HEK293 (cell line): ENCODE results near the gene LRP1.

Experiments
- BCL11A ChIP-seq: fragments of 450-650 bp; formaldehyde crosslinking; IDR thresholded peaks from 2 replicates; pipeline ENCODE4 v1.5.1; 2016; ENCODE audit warnings: low read depth, missing biosample characterization, missing genetic modification characterization
- ZBTB20 ChIP-seq: fragments of 450-650 bp; formaldehyde crosslinking; IDR thresholded peaks from 2 replicates; pipeline ENCODE4 v1.5.1; 2016; ENCODE audit warnings: missing biosample characterization, missing genetic modification characterization
- ZNF10 ChIP-seq: fragments of 450-650 bp; formaldehyde crosslinking; IDR thresholded peaks from 2 replicates; pipeline ENCODE4 v1.5.1; 2017; ENCODE audit warnings: missing biosample characterization, missing genetic modification characterization
- ZNF423 ChIP-seq: fragments of 450-650 bp; formaldehyde crosslinking; IDR thresholded peaks from 2 replicates; pipeline ENCODE4 v1.5.1; 2016; ENCODE audit warnings: missing biosample characterization, missing genetic modification characterization
- ZXDB ChIP-seq: fragments of 450-650 bp; formaldehyde crosslinking; IDR thresholded peaks from 2 replicates; pipeline ENCODE4 v1.5.1; 2016; ENCODE audit warnings: missing biosample characterization, missing genetic modification characterization
- TF ChIP-seq, protein P1 (sequence below): fragments of 450-650 bp; formaldehyde crosslinking; IDR thresholded peaks from 2 replicates; pipeline ENCODE4 v1.5.1; 2016; ENCODE audit warnings: missing biosample characterization, missing genetic modification characterization
- TF ChIP-seq, protein P2 (sequence below): fragments of 450-650 bp; formaldehyde crosslinking; IDR thresholded peaks from 2 replicates; pipeline ENCODE4 v1.5.1; 2016; ENCODE audit warnings: missing biosample characterization, missing genetic modification characterization

DNA sequence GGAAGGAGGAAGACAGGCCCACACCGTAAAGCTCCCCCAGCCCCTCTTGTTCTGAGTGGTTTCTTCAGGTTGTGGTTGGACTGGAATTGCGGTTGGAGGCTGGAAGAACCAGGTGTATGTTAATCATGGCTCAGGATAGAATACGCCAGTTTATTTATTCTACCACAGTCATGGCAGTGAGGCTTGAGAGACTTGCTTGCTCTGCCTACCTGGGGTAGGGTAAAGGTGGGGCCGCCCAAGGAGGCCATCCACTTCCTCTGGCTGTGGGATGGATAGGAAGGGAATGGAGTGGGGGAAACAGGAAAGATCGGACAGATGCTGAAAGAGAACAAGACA, 109.3 kb downstream of the LRP1 start:
- TF ChIP-seq, protein P1, sequence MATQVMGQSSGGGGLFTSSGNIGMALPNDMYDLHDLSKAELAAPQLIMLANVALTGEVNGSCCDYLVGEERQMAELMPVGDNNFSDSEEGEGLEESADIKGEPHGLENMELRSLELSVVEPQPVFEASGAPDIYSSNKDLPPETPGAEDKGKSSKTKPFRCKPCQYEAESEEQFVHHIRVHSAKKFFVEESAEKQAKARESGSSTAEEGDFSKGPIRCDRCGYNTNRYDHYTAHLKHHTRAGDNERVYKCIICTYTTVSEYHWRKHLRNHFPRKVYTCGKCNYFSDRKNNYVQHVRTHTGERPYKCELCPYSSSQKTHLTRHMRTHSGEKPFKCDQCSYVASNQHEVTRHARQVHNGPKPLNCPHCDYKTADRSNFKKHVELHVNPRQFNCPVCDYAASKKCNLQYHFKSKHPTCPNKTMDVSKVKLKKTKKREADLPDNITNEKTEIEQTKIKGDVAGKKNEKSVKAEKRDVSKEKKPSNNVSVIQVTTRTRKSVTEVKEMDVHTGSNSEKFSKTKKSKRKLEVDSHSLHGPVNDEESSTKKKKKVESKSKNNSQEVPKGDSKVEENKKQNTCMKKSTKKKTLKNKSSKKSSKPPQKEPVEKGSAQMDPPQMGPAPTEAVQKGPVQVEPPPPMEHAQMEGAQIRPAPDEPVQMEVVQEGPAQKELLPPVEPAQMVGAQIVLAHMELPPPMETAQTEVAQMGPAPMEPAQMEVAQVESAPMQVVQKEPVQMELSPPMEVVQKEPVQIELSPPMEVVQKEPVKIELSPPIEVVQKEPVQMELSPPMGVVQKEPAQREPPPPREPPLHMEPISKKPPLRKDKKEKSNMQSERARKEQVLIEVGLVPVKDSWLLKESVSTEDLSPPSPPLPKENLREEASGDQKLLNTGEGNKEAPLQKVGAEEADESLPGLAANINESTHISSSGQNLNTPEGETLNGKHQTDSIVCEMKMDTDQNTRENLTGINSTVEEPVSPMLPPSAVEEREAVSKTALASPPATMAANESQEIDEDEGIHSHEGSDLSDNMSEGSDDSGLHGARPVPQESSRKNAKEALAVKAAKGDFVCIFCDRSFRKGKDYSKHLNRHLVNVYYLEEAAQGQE (tag by site-specific recombination) = no peak
- TF ChIP-seq BCL11A (tag by site-specific recombination) = no peak
- TF ChIP-seq, protein P2, sequence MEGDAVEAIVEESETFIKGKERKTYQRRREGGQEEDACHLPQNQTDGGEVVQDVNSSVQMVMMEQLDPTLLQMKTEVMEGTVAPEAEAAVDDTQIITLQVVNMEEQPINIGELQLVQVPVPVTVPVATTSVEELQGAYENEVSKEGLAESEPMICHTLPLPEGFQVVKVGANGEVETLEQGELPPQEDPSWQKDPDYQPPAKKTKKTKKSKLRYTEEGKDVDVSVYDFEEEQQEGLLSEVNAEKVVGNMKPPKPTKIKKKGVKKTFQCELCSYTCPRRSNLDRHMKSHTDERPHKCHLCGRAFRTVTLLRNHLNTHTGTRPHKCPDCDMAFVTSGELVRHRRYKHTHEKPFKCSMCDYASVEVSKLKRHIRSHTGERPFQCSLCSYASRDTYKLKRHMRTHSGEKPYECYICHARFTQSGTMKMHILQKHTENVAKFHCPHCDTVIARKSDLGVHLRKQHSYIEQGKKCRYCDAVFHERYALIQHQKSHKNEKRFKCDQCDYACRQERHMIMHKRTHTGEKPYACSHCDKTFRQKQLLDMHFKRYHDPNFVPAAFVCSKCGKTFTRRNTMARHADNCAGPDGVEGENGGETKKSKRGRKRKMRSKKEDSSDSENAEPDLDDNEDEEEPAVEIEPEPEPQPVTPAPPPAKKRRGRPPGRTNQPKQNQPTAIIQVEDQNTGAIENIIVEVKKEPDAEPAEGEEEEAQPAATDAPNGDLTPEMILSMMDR (tag by site-specific recombination) = no peak
- no peak for TF ChIP-seq ZNF423 (tag by site-specific recombination)
- no peak for TF ChIP-seq ZNF10 (tag by site-specific recombination)
- TF ChIP-seq ZBTB20 (tag by site-specific recombination) = no peak
- no peak for TF ChIP-seq ZXDB (tag by site-specific recombination)
